Stimulated activated CD8-positive, alpha-beta memory T cell treated with anti-CD3 and anti-CD28 coated beads, Interleukin-12 subunit alpha, Interleukin-12 subunit beta, amount 100 ng/mL, for 4 hours (primary cell): Measurements from ENCODE around the gene FCN3.

Source experiments
- DNase-seq: peaks from one replicate; pipeline ENCODE4 v3.0.0-alpha.2; 2020; ENCODE audit warnings: low read depth

Gene FCN3

DNA sequence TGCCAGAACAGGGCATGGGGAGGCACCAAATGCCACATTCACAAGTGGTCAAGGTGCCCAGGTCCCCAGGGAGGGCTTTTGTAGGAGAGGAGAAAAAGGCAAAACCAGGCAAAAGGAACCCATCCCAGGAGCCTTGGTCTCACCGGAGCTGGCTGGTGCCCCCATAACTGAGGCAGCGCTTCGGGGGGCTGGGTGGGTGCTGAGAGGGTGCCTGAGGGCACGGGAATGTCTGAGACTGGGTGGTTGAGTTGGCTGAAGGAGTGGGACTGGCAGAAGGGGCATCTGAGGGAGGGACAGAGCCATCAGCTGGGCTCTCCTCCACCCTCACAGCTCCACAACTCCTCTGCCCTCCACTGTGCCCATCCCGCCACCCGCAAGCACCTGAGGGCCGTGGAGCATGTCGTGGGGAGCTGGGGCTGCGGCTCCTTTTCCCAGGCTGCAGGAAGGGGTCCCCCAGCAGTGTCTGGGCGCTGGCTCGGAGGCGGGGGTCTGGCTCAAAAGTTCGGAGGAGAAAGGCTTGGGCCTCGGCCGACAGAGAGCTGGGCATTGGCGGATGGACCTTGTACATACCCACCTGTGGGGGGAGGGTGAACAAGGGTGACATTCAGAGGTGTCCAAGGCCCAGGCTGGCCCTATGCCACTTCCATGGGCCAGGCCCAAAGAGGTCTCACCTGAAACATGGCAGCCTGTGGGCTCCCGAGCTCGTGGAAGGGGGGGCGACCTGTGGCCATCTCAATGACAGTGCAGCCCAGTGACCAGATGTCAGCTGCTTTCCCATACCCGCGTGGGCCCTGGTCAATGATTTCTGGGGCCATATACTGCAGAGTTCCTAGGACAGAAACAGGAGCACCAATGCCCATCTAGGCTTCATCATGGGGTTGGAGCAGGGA lies 16.3 kb downstream of the FCN3 start:
- DNase-seq: no peak

DNA sequence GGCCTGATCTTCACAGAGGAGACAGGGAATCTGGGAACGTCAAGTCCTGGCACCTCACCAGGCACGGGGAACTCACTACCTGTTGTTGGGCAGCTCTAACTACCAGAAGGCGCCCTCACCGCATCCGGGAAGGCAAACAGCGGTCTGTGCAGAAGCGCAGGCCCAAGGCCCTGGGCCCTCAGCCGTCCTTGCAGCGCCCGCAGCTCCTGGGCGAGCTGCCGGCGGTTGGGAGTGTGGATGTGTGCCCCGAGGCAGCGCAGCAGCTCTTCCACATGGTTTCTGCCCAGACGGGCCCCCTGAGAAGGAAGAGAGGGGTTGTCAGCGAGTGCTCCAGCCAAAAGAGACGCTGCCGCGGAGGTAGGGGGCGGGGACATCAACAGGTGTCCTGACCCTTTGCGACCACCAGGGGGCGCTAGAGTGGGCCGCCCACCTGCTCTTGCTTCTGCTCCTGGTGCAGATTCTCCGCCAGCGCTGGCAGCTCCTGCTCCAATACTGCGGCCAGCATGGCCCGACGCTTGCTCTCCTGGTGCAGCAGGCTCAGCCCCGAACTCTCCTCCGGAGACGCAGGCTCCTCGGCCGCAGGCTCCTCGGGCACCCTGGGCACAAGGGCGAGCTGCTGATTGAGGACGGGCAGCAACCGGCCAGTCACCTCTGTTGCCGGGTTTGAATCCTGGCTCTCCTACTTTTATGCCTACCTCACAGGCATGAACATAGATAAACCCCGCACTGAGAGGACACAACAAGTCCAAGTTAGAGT lies 17.2 kb downstream of the FCN3 start:
- DNase-seq: peak; percentile 67

DNA sequence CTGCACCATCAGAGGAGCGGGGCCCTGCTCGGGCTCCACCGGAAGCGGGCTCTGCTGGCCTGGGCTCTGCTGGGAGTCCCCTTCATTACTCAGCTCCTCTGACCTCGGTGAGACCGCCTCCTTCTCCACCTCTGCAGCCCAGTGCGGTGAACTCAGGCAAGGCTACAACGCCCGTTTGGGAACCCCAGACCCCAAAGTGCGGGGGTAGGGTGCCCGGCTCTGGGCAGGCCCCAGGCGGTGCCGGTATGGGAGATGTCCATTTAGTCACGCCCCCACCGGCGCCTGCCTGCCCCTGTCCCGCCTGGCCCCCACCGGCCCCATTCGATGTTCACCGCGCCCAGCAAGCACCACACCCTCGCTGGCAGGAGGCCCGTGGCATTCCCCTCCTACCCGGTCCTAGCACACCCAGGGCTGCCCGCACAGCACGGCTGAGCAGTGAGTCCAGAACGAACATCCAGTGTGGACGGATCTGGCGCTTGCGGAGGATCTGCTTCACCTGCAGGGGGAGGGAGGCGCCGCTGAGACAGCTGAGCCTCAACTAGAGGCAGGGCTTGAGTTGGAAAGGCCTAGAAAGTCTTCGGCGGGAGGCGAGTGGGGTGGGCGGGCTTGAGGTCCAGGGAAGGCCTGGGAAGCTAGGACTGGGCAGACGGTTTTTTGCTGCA lies 17.9 kb downstream of the FCN3 start:
- DNase-seq: no peak

DNA sequence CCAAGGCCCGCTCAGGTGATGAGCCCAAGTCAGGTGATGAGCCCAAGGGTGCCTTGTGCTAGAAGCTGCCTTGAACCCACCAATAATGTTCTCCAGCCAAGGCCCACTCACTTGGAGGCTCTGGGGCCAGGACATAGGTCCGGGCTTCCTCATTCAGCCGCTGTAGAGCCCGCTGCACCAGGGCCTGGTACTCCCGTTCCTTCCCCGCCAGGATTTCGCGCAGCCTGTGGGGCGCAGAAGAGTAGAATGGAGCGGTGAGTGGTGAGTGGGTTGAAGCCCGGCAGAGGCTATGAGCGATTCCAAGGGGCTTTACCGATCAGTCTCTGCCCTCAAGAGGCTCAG lies 18.4 kb downstream of the FCN3 start:
- DNase-seq: no peak

DNA sequence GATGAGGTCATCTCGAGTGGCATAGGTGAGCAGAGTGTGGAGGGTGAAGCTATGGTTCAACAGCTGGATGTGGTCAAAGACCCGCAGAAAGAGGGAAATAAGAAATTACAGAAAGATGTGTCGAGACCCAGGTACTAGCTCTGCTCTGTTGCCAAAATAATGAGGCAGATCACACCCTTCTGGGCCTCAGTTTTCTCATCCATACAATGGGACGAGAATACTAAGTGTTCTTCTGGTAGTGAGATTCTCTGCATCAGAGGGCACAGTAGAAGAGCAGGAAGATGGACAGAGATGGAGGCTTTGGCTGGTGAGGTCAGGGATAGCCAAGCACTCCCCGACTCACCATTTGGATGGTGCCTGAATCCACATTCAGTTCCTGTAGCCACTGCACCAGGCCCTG lies 18.9 kb downstream of the FCN3 start:
- no peak for DNase-seq

DNA sequence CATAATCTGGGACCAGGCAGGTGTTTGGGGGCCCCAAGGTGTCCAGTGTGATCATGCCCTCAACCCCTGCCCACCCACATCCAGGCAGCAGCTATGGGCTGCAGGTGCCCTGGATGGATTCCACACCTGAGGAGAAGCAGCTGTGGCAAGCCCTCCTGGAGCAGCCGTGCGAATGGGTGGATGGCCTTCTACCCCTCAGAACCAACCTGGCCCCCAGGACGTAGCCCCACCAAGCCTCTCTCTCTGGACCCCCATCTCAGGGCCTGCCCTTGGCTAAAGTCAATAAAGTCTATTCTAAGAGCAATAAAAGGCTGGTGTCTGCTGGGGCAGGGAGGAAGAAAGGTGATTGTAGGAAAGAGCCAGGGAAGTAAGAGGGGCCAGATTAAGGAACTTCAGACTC lies 21.0 kb downstream of the FCN3 start:
- DNase-seq: no peak

DNA sequence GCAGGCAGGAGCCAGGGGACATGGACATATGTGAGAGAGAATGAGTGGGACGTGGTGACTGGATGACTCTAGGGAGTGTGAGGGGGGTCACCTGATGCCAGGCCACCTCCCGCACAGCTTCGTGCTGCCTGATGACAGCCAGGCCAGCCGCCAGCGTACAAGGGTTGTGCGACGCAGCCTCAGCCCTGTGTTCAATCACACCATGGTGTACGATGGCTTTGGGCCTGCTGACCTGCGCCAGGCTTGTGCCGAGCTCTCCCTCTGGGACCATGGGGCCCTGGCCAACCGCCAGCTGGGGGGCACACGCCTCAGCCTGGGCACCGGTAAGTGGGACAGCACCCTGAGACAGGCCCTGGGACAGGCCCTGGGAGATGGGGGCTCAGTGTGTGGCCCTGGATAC lies 21.5 kb downstream of the FCN3 start:
- no peak for DNase-seq

DNA sequence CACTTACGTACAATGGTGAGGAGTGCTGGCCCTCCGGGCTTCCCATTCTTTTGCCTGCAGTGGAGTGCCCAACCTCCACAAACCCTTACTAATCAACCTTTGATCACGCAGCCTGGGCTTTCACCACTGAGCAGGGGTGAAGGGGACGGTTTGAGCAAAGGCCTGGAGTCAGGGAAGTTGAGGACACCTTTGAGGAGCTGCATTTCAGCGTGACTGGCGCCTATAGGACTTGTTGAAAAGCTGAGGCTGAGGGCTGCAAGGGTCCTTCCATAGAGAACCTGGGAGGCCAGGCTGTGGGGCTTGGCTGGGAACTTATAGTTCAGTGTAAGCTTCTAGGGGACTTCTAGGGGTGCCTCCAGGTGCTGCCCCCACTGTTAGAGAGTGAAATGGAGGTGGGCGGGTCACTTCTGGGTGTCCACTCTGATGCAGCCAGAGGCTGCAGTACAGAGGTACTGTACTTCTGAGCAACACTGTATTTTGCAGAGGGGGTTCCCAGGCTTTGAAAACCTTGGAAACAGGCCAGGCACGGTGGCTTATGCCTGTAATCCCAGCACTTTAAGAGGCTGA lies 23.0 kb downstream of the FCN3 start:
- DNase-seq: no peak

DNA sequence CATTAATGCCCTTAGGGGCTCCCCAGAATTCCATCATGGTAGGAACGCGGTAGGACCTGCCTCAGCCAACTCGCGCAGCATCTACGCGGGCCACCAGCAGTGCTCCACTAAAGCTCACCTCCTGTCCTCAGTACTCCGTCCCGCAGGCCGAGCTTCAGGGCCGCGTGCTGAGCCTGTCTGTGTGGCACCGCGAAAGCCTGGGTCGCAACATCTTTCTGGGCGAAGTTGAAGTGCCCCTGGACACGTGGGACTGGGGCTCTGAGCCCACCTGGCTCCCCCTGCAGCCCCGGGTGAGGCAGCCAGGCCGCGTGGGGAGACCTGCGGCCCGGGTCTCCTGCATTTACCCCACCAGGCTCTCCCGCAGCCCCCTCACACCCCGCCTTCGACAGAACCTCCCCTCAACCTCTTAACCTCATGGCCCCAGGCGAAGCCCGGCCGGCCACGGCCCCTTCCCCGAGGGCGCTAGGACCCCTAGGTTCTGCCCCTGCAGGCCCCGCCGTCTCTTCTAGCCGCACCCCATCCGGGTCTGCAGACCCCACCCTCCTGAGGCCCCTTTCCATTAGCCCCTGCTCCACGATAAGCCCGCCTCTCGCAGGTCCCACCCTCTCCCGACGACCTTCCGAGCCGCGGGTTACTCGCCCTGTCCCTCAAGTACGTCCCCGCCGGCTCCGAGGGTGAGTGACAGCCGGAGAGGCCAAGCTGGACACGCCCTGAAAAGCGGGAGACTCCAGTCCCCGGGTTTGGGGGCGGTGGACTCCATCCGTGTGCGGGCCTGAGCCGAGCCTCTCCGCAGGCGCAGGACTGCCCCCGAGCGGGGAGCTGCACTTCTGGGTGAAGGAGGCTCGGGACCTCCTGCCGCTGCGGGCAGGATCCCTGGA lies 23.7 kb downstream of the FCN3 start:
- no peak for DNase-seq

DNA sequence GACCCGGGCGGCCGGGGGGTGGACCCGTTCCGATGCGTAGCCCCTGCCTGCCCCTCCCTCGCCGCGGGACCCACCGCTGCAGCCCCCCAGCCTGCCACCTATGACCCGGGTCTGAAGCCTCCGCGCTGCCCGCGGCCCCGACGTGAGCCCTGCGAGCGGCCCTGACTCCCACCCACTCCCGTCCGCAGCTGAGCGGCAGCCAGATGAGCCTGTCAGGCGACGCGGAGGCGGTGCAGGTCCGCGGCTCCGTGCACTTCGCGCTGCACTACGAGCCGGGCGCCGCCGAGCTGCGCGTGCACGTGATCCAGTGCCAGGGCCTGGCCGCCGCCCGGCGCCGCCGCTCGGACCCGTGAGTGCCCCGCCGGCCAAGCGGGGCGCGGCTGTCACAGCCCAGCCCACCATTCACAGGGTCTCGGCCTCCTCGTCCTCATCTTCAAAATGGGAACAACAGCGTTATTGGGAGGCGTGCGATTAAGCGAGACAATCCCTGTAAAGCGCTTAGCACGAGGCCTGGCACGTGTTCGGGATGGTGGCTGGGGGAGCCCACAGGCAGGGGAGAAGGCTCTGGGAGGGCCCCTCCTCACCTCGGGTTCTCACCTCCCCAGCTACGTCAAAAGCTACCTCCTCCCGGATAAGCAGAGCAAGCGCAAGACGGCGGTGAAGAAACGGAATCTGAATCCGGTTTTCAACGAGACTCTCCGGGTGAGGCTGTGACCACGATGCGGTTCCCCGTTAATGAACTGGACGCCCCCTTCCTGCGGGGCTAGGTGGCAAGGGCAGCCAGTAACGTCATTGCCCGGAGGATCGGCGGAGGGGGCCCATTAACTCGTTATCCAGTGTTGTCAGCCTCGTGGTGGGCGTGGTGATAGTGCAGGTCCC lies 24.6 kb downstream of the FCN3 start:
- no peak for DNase-seq

DNA sequence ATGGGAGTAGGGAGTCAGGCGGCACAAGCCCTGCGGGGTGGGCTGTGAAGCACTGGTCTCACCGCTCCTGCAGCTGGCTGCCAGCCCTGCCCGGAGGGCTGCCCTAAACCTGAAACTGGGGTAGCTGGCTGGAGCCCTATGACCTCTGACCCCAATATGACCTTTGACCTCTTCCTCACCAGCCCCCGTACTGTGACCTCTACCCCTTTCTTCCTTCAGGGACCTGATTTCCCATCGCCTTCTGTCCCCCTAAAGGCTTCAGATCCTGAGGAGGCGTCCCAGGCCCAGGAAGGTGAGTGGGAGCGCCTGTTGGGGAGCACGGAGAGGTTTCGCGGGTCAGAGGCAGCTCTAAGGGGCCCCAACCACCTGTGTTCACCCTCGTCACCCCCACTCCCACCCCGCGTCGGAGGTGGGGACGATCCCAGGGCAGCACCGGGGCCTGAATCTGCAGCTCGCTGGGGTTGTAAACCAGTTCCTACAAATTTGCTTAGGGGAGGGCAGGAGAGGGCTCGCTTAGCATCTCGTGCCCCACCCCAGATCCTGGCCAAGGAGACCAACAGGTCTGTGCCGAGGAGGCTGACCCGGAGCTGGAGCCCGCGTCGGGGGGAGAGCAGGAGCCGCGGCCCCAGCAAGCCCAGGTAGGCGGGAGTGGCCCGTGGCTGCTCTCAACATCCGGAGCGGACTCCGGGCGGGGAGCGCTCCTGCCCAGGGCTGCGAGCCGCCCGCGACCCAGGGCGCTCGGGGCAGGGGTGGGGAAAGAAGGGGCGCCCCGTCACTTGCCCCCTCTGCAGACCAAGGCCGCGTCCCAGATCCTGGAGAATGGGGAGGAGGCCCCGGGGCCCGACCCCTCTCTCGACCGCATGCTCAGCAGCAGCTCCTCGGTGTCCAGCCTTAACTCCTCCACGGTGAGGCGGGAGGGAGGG lies 25.5 kb downstream of the FCN3 start:
- no peak for DNase-seq

DNA sequence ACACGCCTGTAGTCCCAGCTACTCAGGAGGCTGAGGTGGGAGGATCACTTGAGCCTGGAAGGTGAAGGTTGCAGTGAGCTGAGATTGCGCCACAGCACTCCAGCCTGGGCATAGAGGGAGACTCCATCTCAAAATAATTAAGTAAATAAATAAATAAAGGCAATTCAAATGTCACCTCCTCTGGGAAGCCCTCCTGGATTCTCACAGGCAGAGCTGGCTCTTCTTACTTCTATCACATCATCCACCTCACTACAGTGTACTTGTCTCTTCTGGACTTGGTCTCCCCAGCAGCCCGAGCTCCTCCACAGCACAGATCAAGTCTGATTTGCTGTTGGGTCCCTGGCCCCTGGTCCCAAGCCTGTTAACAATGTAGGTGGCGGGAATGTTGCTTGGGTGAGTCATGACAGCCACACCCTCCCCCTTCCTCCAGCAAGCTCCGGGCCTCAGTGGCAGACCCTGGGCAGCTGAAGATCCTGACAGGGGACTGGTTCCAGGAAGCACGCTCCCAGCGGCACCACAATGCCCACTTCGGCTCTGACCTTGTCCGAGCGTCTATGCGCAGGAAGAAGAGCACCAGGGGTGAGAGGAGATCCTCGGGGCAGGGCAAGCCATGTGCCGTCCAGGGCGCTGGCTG lies 27.5 kb downstream of the FCN3 start:
- no peak for DNase-seq

DNA sequence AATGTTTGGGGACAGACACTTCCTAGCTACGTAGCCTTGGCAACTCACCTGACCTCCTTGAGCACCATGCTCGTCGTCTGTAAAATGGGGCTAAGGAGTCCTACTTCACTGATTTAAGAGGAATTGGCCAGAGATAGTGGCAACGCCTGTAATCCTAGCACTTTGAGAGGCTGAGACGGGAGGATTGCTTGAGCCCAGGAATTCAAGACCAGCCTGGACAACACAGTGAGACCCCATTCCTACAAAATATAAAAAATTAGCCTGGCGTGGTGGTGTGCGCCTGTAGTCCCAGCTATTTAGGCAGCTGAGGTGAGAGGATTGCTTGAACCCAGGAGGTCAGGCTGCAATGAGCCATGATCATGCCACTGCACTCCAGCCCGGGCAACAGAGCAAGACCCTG lies 28.3 kb downstream of the FCN3 start:
- DNase-seq: no peak

DNA sequence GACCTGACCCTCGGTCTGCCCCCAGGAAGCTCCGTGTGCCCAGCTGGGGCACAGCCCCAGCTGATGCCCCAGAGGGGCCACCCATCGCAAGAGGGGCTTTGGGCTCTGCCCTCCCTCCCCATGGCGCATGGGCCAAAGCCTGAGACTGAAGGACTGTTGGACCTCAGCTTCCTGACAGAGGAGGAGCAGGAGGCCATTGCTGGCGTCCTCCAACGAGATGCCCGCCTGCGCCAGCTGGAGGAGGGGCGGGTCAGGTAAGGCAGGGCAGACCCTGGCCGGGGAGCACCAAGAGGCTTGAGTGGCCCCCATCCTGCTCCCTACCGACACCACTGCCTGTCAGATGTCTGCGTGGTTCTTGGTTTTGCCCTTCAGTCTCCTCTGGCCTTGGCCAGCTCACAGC lies 29.4 kb downstream of the FCN3 start:
- DNase-seq: no peak

DNA sequence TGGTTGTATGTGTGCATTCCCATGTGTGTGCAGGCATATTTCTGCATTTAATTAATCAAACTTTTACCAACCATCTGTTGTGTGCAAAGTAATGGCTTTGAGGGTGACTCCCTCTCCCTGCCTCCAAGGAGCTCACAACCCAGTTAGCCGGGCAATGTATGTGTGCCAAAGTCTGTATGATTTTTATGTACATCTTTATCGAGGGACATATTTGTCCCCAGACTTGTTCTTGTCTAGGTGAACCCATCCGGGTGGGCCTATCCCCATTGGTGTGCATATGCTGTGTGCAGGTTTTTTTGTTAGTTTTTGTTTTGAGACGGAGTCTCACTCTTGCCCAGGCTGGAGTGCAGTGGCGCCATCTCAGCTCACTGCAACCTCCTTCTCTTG lies 31.0 kb downstream of the FCN3 start:
- no peak for DNase-seq

DNA sequence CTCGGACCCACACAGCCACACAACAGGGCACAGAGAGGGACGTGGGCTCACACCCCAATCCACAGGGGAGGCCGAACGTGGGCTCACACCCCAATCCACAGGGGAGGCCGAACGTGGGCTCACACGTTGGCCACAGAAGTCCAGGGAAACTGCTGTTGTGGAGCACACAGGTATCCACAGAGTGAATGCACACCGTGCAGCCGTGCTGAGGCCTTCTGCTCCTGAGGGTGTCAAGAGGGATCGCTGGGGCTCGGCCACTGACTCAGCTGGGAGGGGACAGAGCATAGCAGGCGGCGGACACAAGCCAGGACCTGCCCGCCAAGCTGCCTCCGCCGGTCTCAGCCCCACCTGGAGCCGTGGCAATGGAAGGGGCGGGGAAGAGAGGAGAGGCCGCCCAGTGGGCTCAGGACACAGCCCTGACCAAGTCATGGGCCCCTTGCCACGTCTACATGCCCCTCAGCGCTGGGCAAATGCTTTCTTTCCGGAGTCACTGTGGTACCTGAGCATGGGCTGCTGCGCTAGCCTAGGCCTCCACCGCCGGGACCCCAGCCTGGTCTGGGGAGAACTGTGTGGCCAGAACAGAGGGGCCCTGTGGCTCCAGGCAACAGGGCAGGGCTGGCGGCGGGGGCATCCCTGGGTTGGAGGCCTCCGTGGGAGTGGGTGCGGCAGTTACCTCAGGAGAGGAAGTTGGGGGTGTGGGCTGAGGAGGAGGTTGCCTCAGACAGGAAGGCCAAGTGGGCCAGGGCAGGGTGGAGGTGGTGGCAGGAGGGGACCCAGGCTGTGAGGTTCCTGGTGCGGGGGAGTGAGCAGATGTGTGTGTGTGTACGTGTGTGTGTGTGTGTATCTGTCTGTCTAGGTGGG lies 31.6 kb downstream of the FCN3 start:
- DNase-seq: peak; percentile 66

DNA sequence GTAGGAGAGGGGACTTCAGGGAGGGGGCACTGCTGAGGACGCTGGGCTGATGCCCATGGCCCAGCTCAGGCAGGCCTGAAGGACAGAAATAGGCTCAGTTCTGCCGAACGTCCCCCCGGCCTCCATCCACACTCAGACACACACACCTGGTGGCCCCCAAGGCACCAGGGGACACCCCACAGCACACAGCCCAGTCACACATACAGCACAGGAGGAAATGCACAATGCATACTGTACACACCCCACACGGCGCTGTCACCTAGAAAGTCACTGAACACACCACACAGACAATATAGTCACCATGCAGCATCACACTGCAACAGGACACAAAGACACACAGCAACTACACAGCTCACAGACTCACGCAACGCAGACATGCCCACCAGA lies 32.2 kb downstream of the FCN3 start:
- DNase-seq: no peak
